H1 (cell line): Measurements from ENCODE around the gene NAA38. TPM values are rescaled to one million over a fixed set of nuclear protein-coding genes. Genes with fewer than 3 reads are reported as not detected.
A peak's percentile ranks its signal among the peaks of the same experiment; 100 is the strongest.

Experiments used
- CTCF ChIA-PET: fragments of 300-600 bp; sonication (Branson Sonifier 250); formaldehyde crosslinking; loops from one replicate; lab custom pipeline; 2021; ENCODE audit not compliant: partially characterized antibody; lab: Charles Lee
- POLR2A ChIA-PET: fragments of 300-600 bp; sonication (Branson Sonifier 250); formaldehyde crosslinking; loops from one replicate; lab custom pipeline; 2021; ENCODE audit warnings: inconsistent platforms; ENCODE audit not compliant: partially characterized antibody; lab: Charles Lee
- DNase-seq, 2 experiments: peaks; one replicate each; pipeline versions ENCODE4 v3.0.0 to v3.0.0-alpha.2; 2010 to 2022; ENCODE audit warnings: low spot score in 2 of 2, low read depth in 1 of 2, mixed read lengths in 1 of 2
- FAIRE-seq: peaks from 2 replicates; lab custom pipeline; 2011; peaks lifted over from hg19 to GRCh38; lab: Jason Lieb, UNC
- H2AFZ ChIP-seq: 2 replicates; pipeline ENCODE4 v1.8.1; 2012; ENCODE audit warnings: low read length, inconsistent platforms
- H2AK5ac ChIP-seq: 2 replicates; pipeline ENCODE4 v1.6.1; 2013; ENCODE audit warnings: low read depth, low read length
- H2BK120ac ChIP-seq: replicated peaks from 2 replicates; pipeline ENCODE3; 2013; ENCODE audit warnings: low read depth, low read length, inconsistent platforms
- H2BK12ac ChIP-seq: 2 replicates; pipeline ENCODE4 v1.6.1; 2013; ENCODE audit warnings: low read depth, low read length
- H2BK15ac ChIP-seq: 2 replicates; pipeline ENCODE4 v1.6.1; 2013; ENCODE audit warnings: low read length
- H2BK20ac ChIP-seq: 2 replicates; pipeline ENCODE4 v1.6.1; 2013; ENCODE audit warnings: low read length
- H2BK5ac ChIP-seq: 2 replicates; pipeline ENCODE4 v1.6.1; 2013; ENCODE audit warnings: low read depth, low read length
- H3K14ac ChIP-seq: 2 replicates; pipeline ENCODE4 v1.6.1; 2013; ENCODE audit warnings: inconsistent platforms; ENCODE audit not compliant: insufficient read length
- H3K18ac ChIP-seq: 2 replicates; pipeline ENCODE4 v1.6.1; 2013; ENCODE audit warnings: low read length; ENCODE audit errors: extremely low read depth
- H3K23ac ChIP-seq: 2 replicates; pipeline ENCODE4 v1.6.1; 2013; ENCODE audit warnings: inconsistent platforms; ENCODE audit not compliant: insufficient read length
- H3K23me2 ChIP-seq: 2 replicates; pipeline ENCODE4 v1.6.1; 2013; ENCODE audit warnings: low read depth, low read length
- H3K27ac ChIP-seq: 2 replicates; pipeline ENCODE4 v1.6.1; 2011; ENCODE audit warnings: low read depth, low read length, inconsistent platforms
- H3K27me3 ChIP-seq, 4 experiments: replicated peaks in 1 of 4; 1 replicate in 1 of 4; 2 replicates in 3 of 4; pipeline versions ENCODE4 v1.6.1 to v1.8.1; 2011 to 2013; ENCODE audit warnings: low read length in 3 of 4, mild to moderate bottlenecking in 3 of 4, inconsistent platforms in 2 of 4, mixed read lengths in 2 of 4, moderate library complexity in 1 of 4; ENCODE audit not compliant: control insufficient read depth in 3 of 4, insufficient read depth in 3 of 4; ENCODE audit errors: extremely low read depth in 1 of 4
- H3K36me3 ChIP-seq, 4 experiments: 2 replicates each; pipeline versions ENCODE4 v1.6.1 to v1.8.1; 2011 to 2013; ENCODE audit warnings: mild to moderate bottlenecking in 4 of 4, low read length in 3 of 4, moderate library complexity in 2 of 4, control low read depth in 1 of 4, inconsistent platforms in 1 of 4; ENCODE audit not compliant: insufficient read depth in 4 of 4, control insufficient read depth in 2 of 4
- H3K4ac ChIP-seq: replicated peaks from 2 replicates; pipeline ENCODE3; 2013; ENCODE audit warnings: low read length, low read depth, mixed read lengths, inconsistent platforms; ENCODE audit not compliant: insufficient read length
- H3K4me1 ChIP-seq, 4 experiments: replicated peaks in 1 of 4; 1 replicate in 1 of 4; 2 replicates in 3 of 4; pipeline versions ENCODE4 v1.6.1 to v1.8.1; 2011 to 2013; ENCODE audit warnings: low read length in 3 of 4, inconsistent platforms in 2 of 4, mixed read lengths in 1 of 4; ENCODE audit not compliant: insufficient read depth in 4 of 4, control insufficient read depth in 3 of 4
- H3K4me2 ChIP-seq, 2 experiments: 2 replicates each; pipeline versions ENCODE4 v1.6.1 to v1.8.1; 2011 to 2013; ENCODE audit warnings: low read depth in 2 of 2, low read length in 2 of 2, control low read depth in 1 of 2, inconsistent platforms in 1 of 2, mild to moderate bottlenecking in 1 of 2; ENCODE audit not compliant: insufficient read depth in 1 of 2
- H3K4me3 ChIP-seq, 4 experiments: fragments of 200-600, 300-600 bp in 1 of 4; sonication (generic), shearing (Covaris generic), sonication (Bioruptor Twin) in 1 of 4; 2 replicates each; pipeline versions ENCODE4 v1.5.1 to v1.8.1; 2011 to 2016; ENCODE audit warnings: low read length in 4 of 4, low read depth in 3 of 4, control low read depth in 2 of 4, inconsistent platforms in 2 of 4, mild to moderate bottlenecking in 2 of 4, mixed read lengths in 1 of 4, moderate library complexity in 1 of 4; ENCODE audit not compliant: insufficient read depth in 2 of 4; ENCODE audit errors: extremely low read depth in 1 of 4
- H3K56ac ChIP-seq: replicated peaks from 2 replicates; pipeline ENCODE3; 2013; ENCODE audit warnings: low read depth, mild to moderate bottlenecking, mixed read lengths, low read length, inconsistent platforms; ENCODE audit not compliant: insufficient read length
- H3K79me1 ChIP-seq: 2 replicates; pipeline ENCODE4 v1.6.1; 2013; ENCODE audit warnings: low read depth, low read length, control low read depth
- H3K79me2 ChIP-seq, 2 experiments: 2 replicates each; pipeline versions ENCODE4 v1.6.1 to v1.8.1; 2012 to 2013; ENCODE audit warnings: low read length in 2 of 2, mild to moderate bottlenecking in 2 of 2, inconsistent platforms in 1 of 2; ENCODE audit not compliant: insufficient read depth in 2 of 2, control insufficient read depth in 1 of 2
- H3K9ac ChIP-seq, 4 experiments: replicated peaks in 1 of 4; 1 replicate in 1 of 4; 2 replicates in 3 of 4; pipeline versions ENCODE4 v1.6.1 to v1.8.1; 2011 to 2013; ENCODE audit warnings: low read depth in 3 of 4, low read length in 3 of 4, control low read depth in 2 of 4, mild to moderate bottlenecking in 2 of 4, moderate library complexity in 2 of 4, inconsistent platforms in 1 of 4; ENCODE audit errors: extremely low read depth in 1 of 4
- H3K9me3 ChIP-seq, 2 experiments: 2 replicates each; pipeline versions ENCODE4 v1.6.1 to v1.8.1; 2012 to 2013; ENCODE audit warnings: mild to moderate bottlenecking in 2 of 2, moderate library complexity in 2 of 2, control low read depth in 1 of 2, inconsistent platforms in 1 of 2, low read depth in 1 of 2, low read length in 1 of 2, mixed read lengths in 1 of 2; ENCODE audit not compliant: insufficient read depth in 2 of 2
- H4K20me1 ChIP-seq, 2 experiments: replicated peaks in 1 of 2; 2 replicates each; pipeline versions ENCODE3 to v1.8.1; 2011 to 2013; ENCODE audit warnings: inconsistent platforms in 2 of 2, low read length in 2 of 2, mild to moderate bottlenecking in 1 of 2; ENCODE audit not compliant: insufficient read depth in 2 of 2, control insufficient read depth in 1 of 2
- H4K5ac ChIP-seq: 2 replicates; pipeline ENCODE4 v1.6.1; 2013; ENCODE audit warnings: low read length, low read depth, mixed read lengths, inconsistent platforms; ENCODE audit not compliant: insufficient read length
- H4K8ac ChIP-seq: 2 replicates; pipeline ENCODE4 v1.8.0; 2013; ENCODE audit warnings: mild to moderate bottlenecking, moderate library complexity, low read length, inconsistent platforms; ENCODE audit not compliant: insufficient read depth; ENCODE audit errors: extremely low read depth
- H4K91ac ChIP-seq: replicated peaks from 2 replicates; pipeline ENCODE3; 2013; ENCODE audit warnings: low read length, mixed read lengths, inconsistent platforms; ENCODE audit not compliant: insufficient read length
- CHD2 ChIP-seq: IDR thresholded peaks from 2 replicates; pipeline ENCODE4 v1.6.1; 2012; ENCODE audit warnings: low read length, improper control_type of control experiment
- EP300 ChIP-seq, 2 experiments: IDR thresholded peaks; 1 replicate in 1 of 2; 2 replicates in 1 of 2; pipeline ENCODE4 v1.6.1; 2011 to 2012; ENCODE audit warnings: low read depth in 2 of 2, low read length in 2 of 2, mild to moderate bottlenecking in 2 of 2, borderline replicate concordance in 1 of 2, inconsistent platforms in 1 of 2, moderate library complexity in 1 of 2
- EZH2 ChIP-seq: fragments of 200-600 bp; sonication (generic); IDR thresholded peaks from 2 replicates; pipeline ENCODE4 v1.7.1; 2012; ENCODE audit warnings: low read depth, mild to moderate bottlenecking, moderate library complexity, low read length, inconsistent platforms; ENCODE audit not compliant: severe bottlenecking
- GABPA ChIP-seq: IDR thresholded peaks from 2 replicates; pipeline ENCODE4 v1.6.1; 2011; ENCODE audit warnings: mild to moderate bottlenecking, low read length, moderate library complexity, borderline replicate concordance; ENCODE audit not compliant: insufficient read depth
- RNF2 ChIP-seq: fragments of 200-900, 300-1000 bp; sonication (generic); IDR thresholded peaks from 2 replicates; pipeline ENCODE4 v1.7.1; 2016; ENCODE audit warnings: borderline replicate concordance, low read depth, mild to moderate bottlenecking, antibody characterized with exemption, low read length; ENCODE audit not compliant: poor library complexity, severe bottlenecking; ENCODE audit errors: missing control alignments
- SUZ12 ChIP-seq: fragments of 200-600 bp; sonication (generic); IDR thresholded peaks from 2 replicates; pipeline ENCODE4 v1.6.1; 2012; ENCODE audit warnings: mild to moderate bottlenecking, inconsistent platforms, low read length, moderate library complexity, mixed read lengths
- TCF12 ChIP-seq: IDR thresholded peaks from 2 replicates; pipeline ENCODE4 v1.6.1; 2011; ENCODE audit warnings: low read depth, mild to moderate bottlenecking, low read length
- WGBS, 2 experiments: shearing (Covaris generic) in 1 of 2; methylation state at CpG; one replicate each; pipeline versions ENCODE4 v1.1.6 to v1.1.7; 2013 to 2015; ENCODE audit warnings: low lambda C conversion rate in 2 of 2, mixed read lengths in 2 of 2, inconsistent platforms in 1 of 2, low coverage in 1 of 2, missing lambda C conversion rate in 1 of 2; ENCODE audit not compliant: insufficient replicate concordance in 2 of 2, insufficient coverage in 1 of 2, insufficient read length in 1 of 2; ENCODE audit errors: extremely low coverage in 1 of 2, missing lambda C conversion rate in 1 of 2; 5-methylcytosine and 5-hydroxymethylcytosine counted together
- polyA plus RNA-seq, 7 experiments: library from polyadenylated mRNA; depleted of rRNA in 3 of 7; stranded (reverse) in 5 of 7; unstranded in 2 of 7; fragments of >200 nt in 5 of 7; fragments of 200-250 nt in 2 of 7; gene quantifications; 1 replicate in 5 of 7; 2 replicates in 1 of 7; 4 replicates in 1 of 7; pipeline versions ENCODE4 v1.2.1 to v1.2.3, GENCODE V29; 2011 to 2013; ENCODE audit warnings: missing spikeins in 2 of 7, mixed read lengths in 2 of 7
- total RNA-seq: library from RNA; stranded (reverse); fragmentation: NEBNext Ultra II Directional; extraction: Animal tissue kit (Norgen Biotek cat#: 25700); gene quantifications from 2 replicates; pipeline ENCODE4 v1.2.1, GENCODE V29; 2021
- TF ChIP-seq, protein P1 (sequence below): IDR thresholded peaks from 2 replicates; pipeline ENCODE4 v1.6.1; 2012; ENCODE audit warnings: inconsistent platforms

NAA38 gene
- total and polyA plus RNA-seq, 2 of the 8 experiments (the other 6 are each of a cell fraction or from before 2014, with no cell fraction given), result 30.2 to 109 TPM

- peaks cover 0 to 4% (median 0%) of the 10 kb centered on the region in 4 experiments; a peak in 1 of 8 replicates for H3K36me3 ChIP-seq
- FAIRE-seq (no peak), DNase-seq (no peak)
- H3K9me3 ChIP-seq, result no peaks in the 10 kb centered on the region
- H2BK20ac ChIP-seq, result no peak overlapping the region
- H4K5ac ChIP-seq, result no peak overlapping the region
- peaks cover 0 to 19% of the 10 kb centered on the region in 2 experiments for H4K20me1 ChIP-seq
- H3K79me1 ChIP-seq, result no peaks in the 10 kb centered on the region
- H3K56ac ChIP-seq, result no peak overlapping the region
- no peak overlapping the region for H2BK15ac ChIP-seq
- peak overlapping the region; percentile 74 to 97 for H3K4me2 ChIP-seq
- H3K18ac ChIP-seq, result peak overlapping the region; percentile 60; the same call in 1 of the 2 replicates
- ChIA-PET POLR2A (interaction anchor here (1.1 to 3.1 kb wide), 5 partner anchors 11 to 133 kb away, joined by 4 to 34 read pairs (median 20); partner anchors contain the start of gene KDM6B), CTCF (interaction anchor here (0.5 to 2.7 kb wide), 4 partner anchors 11 to 215 kb away, joined by 3 to 7 read pairs (median 4); no protein-coding TSS in a partner anchor)
- peaks cover 0 to 39% (median 33%) of the 10 kb centered on the region in 4 experiments; a peak in 6 of 7 replicates for H3K4me1 ChIP-seq
- H3K14ac ChIP-seq, result no peak overlapping the region
- H3K4me3 ChIP-seq, result peak overlapping the region; percentile 35 to 84 (median 54); a peak in 7 of 8 replicates
- peaks cover 0 to 5% of the 10 kb centered on the region in 2 experiments; a peak in 1 of 4 replicates for H3K79me2 ChIP-seq
- no peak overlapping the region for H2BK120ac ChIP-seq
- peak overlapping the region; percentile 17; the same call in 1 of the 2 replicates for H4K8ac ChIP-seq
- no peak for TF ChIP-seq TCF12
- peak; percentile 73 for TF ChIP-seq EZH2
- TF ChIP-seq SUZ12, result peak; percentile 78; the same call in 1 of the 2 replicates
- TF ChIP-seq, protein P1, sequence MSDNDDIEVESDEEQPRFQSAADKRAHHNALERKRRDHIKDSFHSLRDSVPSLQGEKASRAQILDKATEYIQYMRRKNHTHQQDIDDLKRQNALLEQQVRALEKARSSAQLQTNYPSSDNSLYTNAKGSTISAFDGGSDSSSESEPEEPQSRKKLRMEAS, result no peak
- TF ChIP-seq CHD2, result no peak
- no peak for TF ChIP-seq EP300 (IDR thresholded peaks at IDR 0.05; ENCODE audit: borderline replicate concordance in 1 of 2, low read depth in 2 of 2, low read length in 2 of 2)
- no peak for TF ChIP-seq GABPA
- TF ChIP-seq RNF2, result peak; percentile 56
- H2BK5ac ChIP-seq, result no peak overlapping the region
- no peak overlapping the region for H3K4ac ChIP-seq
- H4K91ac ChIP-seq, result no peak overlapping the region
- H2AK5ac ChIP-seq, result 0 out of 2 replicates have a peak overlapping the region, but pooled peaks have one; percentile 69
- H3K27ac ChIP-seq, result no peak overlapping the region
- 9% methylated on average over 13 of the region's 15 CpGs; no CpG with 5 or more reads in 1 of the 2 experiments for whole genome bisulfite sequencing, 2 experiments
- no peak overlapping the region for H3K9ac ChIP-seq
- no peak overlapping the region for H3K23ac ChIP-seq
- peaks cover 26% of the 10 kb centered on the region for H3K23me2 ChIP-seq
- peaks cover 32 to 53% (median 49%) of the 10 kb centered on the region in 4 experiments for H3K27me3 ChIP-seq
- H2BK12ac ChIP-seq, result peak overlapping the region; percentile 92; the same call in 1 of the 2 replicates
- no peak overlapping the region for H2AFZ ChIP-seq
Measured at GRCh38 chr17:7855660-7856010, 1.7 kb downstream of the NAA38 start.
